Measurements from ENCODE around the gene WDR82. TPM values are rescaled to one million over a fixed set of nuclear protein-coding genes. Genes with fewer than 3 reads are reported as not detected.

The WDR82 gene
- total RNA-seq, 1 donor from 2014 or later: 86.4 TPM

DNA sequence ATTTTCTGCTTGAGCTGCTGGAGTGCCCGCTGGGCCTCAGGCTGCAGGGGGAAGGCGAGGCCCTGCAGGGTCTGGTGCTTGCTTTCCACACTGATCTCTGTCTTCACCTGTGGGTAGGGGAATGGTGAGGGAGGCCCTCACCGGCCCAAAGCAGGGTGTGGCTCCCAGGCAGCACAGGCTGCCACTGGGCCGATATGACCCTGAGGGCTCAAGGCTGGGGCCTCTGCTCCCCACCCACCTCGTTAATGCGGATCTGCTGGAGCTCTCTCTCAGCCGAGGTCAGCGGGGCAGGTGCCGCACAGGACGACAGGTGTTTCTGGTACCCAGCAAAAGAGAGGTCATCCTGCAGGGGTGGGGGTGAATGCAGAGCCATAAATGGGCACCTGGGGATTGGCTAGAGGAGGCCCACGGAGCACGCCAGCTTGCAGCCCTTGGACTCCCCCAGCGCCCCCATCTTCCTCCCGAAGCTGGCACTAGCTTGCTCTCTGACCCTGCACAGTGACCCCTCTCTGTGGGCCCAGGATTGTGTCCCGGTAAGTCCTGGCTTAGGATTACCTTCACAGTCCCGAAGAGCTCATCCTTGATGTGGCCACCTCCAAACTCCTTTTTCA lies 47.5 kb downstream of the WDR82 start:
- no peaks in the 10 kb centered on the region for H3K27me3 Mint-ChIP-seq
- H3K27ac Mint-ChIP-seq: no peak overlapping the region
- ChIA-PET POLR2A (interaction anchor here (0.7 to 3.0 kb wide), 9 partner anchors 8 to 57 kb away, joined by 3 to 31 read pairs (median 8); partner anchors contain the start of genes GLYCTK, PPM1M and WDR82), CTCF (interaction anchor here (0.7 to 3.8 kb wide), 17 partner anchors 10 to 217 kb away, joined by 3 to 53 read pairs (median 4); partner anchors contain the start of genes GLYCTK and WDR82)
- H3K4me1 Mint-ChIP-seq: peaks cover 50% of the 10 kb centered on the region
- ATAC-seq (ENCODE audit: low read depth) (no peak), DNase-seq (no peak)
- H3K9me3 Mint-ChIP-seq: no peaks in the 10 kb centered on the region
- intact Hi-C loops (cut with micrococcal nuclease): loop anchor here (1.0 kb wide), 5 partner anchors 8 to 108 kb away; partner anchors contain the start of genes TWF2 and WDR82
- H3K4me3 Mint-ChIP-seq: no peak overlapping the region
- peaks cover 63% of the 10 kb centered on the region for H3K36me3 Mint-ChIP-seq (ENCODE audit: low read depth)
- TF ChIP-seq, protein P1, sequence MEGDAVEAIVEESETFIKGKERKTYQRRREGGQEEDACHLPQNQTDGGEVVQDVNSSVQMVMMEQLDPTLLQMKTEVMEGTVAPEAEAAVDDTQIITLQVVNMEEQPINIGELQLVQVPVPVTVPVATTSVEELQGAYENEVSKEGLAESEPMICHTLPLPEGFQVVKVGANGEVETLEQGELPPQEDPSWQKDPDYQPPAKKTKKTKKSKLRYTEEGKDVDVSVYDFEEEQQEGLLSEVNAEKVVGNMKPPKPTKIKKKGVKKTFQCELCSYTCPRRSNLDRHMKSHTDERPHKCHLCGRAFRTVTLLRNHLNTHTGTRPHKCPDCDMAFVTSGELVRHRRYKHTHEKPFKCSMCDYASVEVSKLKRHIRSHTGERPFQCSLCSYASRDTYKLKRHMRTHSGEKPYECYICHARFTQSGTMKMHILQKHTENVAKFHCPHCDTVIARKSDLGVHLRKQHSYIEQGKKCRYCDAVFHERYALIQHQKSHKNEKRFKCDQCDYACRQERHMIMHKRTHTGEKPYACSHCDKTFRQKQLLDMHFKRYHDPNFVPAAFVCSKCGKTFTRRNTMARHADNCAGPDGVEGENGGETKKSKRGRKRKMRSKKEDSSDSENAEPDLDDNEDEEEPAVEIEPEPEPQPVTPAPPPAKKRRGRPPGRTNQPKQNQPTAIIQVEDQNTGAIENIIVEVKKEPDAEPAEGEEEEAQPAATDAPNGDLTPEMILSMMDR (IDR thresholded peaks at IDR 0.05): no peak

DNA sequence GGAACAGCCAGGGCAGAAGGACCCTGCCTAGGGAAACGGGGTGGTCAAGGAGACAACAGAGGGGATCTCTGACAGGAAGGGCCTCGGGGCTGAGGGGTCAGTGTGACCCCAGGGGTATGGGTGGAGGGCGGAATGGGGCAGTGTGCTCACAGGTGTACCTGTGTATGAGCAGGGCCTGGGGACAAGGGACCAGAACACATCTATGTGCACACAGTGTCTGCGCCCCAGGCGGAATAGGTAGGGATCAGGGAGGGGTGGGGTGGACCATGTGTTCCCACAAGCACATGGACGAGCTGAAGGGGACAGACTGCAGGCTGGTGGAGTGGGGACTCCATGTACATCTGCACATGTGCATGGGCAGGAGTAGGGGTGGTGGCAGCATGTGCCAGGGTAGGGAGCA lies 48.0 kb downstream of the WDR82 start:
- TF ChIP-seq, protein P1 (IDR thresholded peaks at IDR 0.05): no peak
- ATAC-seq (ENCODE audit: low read depth): no peak
- intact Hi-C loops (cut with micrococcal nuclease): no loop called here
- Mint-ChIP-seq H3K4me1 (peaks cover 53% of the 10 kb centered on the region), H3K4me3 (no peak overlapping the region), H3K27ac (no peak overlapping the region), H3K36me3 (ENCODE audit: low read depth) (peaks cover 61% of the 10 kb centered on the region), H3K27me3 (no peaks in the 10 kb centered on the region), H3K9me3 (no peaks in the 10 kb centered on the region)
- CTCF ChIA-PET: interaction anchor here (0.9 to 3.8 kb wide), 8 partner anchors 9 to 218 kb away, joined by 3 to 53 read pairs (median 9); partner anchors contain the start of genes GLYCTK and WDR82
- DNase-seq: no peak
- POLR2A ChIA-PET: interaction anchor here (1.5 to 3.0 kb wide), 4 partner anchors 10 to 47 kb away, joined by 6 to 31 read pairs (median 7); partner anchors contain the start of genes PPM1M and WDR82

DNA sequence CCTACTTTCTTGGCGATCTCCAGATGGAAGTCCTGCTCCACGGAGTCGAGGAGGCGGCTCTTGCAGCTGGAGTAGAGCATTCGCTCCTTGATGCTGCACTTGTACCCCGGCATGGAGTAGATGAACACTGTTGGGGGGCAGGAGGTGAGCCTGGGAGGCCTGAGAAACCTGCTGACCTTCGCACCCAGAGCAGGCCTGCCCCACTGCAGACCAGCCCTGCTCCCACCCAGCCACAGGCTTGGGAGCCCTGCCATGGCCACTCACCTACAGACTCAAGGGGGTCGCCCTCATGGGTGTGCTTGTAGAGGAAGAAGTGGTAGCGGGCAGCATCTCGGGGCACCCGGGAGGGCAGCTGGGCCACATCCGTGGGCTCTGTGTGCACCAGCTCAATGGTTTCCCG lies 48.8 kb downstream of the WDR82 start:
- ChIA-PET CTCF (interaction anchor here (1.0 to 3.8 kb wide), 2 partner anchors 8 to 24 kb away, joined by 3 to 53 read pairs; no protein-coding TSS in a partner anchor), POLR2A (interaction anchor here (0.7 to 1.8 kb wide), 3 partner anchors 9 to 17 kb away, joined by 3 to 6 read pairs (median 6); partner anchors contain the start of gene TWF2)
- Mint-ChIP-seq H3K9me3 (no peaks in the 10 kb centered on the region), H3K36me3 (ENCODE audit: low read depth) (peaks cover 61% of the 10 kb centered on the region), H3K4me1 (peaks cover 57% of the 10 kb centered on the region), H3K27me3 (no peaks in the 10 kb centered on the region), H3K27ac (no peak overlapping the region), H3K4me3 (no peak overlapping the region)
- no peak for DNase-seq
- no peak for ATAC-seq (ENCODE audit: low read depth)
- TF ChIP-seq, protein P1 (IDR thresholded peaks at IDR 0.05): no peak
- intact Hi-C loops (cut with micrococcal nuclease): loop anchor here (5.0 kb wide), 1 partner anchor 218 kb away; the partner anchor contains the start of gene SEMA3G

DNA sequence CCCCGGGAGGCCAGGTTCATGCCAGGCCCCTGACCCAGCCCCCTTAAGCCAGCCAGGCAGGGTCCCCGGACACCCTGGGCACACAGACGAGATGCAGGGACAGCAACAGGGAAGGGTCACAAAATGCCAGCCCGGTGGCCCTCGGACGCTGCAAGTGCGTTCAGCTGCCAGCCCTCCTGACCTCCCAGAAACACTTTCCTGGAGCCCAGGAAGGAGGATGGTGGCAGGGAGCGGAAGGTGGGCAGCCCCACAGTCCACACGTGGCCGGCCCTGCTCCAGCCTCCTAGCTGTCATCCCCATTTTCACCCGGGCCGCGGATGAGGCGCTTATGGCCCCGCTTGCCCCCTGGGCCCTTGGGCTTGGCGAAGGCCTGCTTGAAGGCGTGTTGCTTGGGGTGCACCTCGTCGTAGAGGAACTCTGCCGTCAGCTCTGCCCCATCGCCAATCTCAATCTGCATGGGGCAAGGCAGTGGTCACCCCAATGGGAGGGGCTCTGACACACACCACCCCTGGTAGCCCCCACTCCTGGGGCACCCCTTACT lies 49.6 kb downstream of the WDR82 start:
- no peak overlapping the region for H3K27ac Mint-ChIP-seq
- intact Hi-C loops (cut with micrococcal nuclease): loop anchor here (5.0 kb wide), 1 partner anchor 218 kb away; the partner anchor contains the start of gene SEMA3G
- H3K4me1 Mint-ChIP-seq: peaks cover 62% of the 10 kb centered on the region
- H3K4me3 Mint-ChIP-seq: no peak overlapping the region
- ChIA-PET CTCF (interaction anchor here (1.0 kb wide), 1 partner anchor 25 kb away, joined by 3 read pairs; no protein-coding TSS in a partner anchor), POLR2A (interaction anchor here (1.3 to 1.8 kb wide), 2 partner anchors 8 to 10 kb away, joined by 6 read pairs; partner anchors contain the start of gene TWF2)
- ATAC-seq (ENCODE audit: low read depth) (no peak), DNase-seq (no peak)
- H3K36me3 Mint-ChIP-seq (ENCODE audit: low read depth): peaks cover 56% of the 10 kb centered on the region
- TF ChIP-seq, protein P1 (IDR thresholded peaks at IDR 0.05): no peak
- H3K27me3 Mint-ChIP-seq: no peaks in the 10 kb centered on the region
- no peaks in the 10 kb centered on the region for H3K9me3 Mint-ChIP-seq

DNA sequence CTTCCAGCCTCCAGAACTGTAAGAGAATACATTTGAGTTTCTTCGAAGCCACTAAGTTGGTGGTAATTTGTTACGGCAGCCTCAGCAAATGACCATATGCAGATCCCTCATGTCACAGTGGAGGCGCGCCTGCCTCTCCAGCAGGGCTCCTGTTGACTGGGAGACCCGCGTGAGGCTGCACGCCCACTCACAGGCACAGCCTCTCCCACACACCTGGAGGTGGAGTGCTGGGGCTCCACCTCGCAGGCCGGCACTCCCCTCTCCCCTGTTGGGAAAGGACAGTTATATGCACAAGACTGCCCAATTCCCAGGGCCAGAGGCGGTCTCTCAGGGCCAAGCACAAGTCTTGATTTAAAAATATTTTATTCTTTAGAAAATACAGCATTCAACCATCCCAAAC lies 50.2 kb downstream of the WDR82 start:
- TF ChIP-seq, protein P1 (IDR thresholded peaks at IDR 0.05): no peak
- Mint-ChIP-seq H3K9me3 (no peaks in the 10 kb centered on the region), H3K27me3 (no peaks in the 10 kb centered on the region), H3K4me1 (peaks cover 66% of the 10 kb centered on the region), H3K36me3 (ENCODE audit: low read depth) (peaks cover 57% of the 10 kb centered on the region), H3K27ac (no peak overlapping the region), H3K4me3 (no peak overlapping the region)
- DNase-seq (no peak), ATAC-seq (ENCODE audit: low read depth) (no peak)
- CTCF ChIA-PET: no interaction called here
- POLR2A ChIA-PET: interaction anchor here (5.9 kb wide), 1 partner anchor 14 kb away, joined by 147 read pairs; the partner anchor contains the start of genes PPM1M and TWF2
- intact Hi-C loops (cut with micrococcal nuclease): loop anchor here (5.0 kb wide), 1 partner anchor 219 kb away; the partner anchor contains the start of gene SEMA3G

Data from activated B cell treated with CpG ODN at 0.5 μM for 24 hours (primary cell).